Breast epithelium (tissue), 3 donors: ENCODE measurements around the gene ADGRF4.

ENCODE experiments used
- CTCF ChIP-seq, 3 donors: fragments of 450-650 bp; IDR thresholded peaks; one replicate each; pipeline ENCODE4 v1.5.1; 2016 to 2017; ENCODE audit warnings: antibody characterized with exemption in 3 of 3, mild to moderate bottlenecking in 3 of 3, moderate library complexity in 3 of 3
- POLR2A ChIP-seq: fragments of 450-650 bp; IDR thresholded peaks from one replicate; pipeline ENCODE4 v1.6.1; 2016; ENCODE audit warnings: antibody characterized with exemption, mild to moderate bottlenecking, moderate library complexity
- POLR2AphosphoS5 ChIP-seq, 3 donors: sonication (generic); formaldehyde crosslinking; IDR thresholded peaks; one replicate each; pipeline ENCODE4 v1.6.1; 2017; ENCODE audit warnings: antibody characterized with exemption in 3 of 3

GRCh38 chr6:47734831-47735481 is 36.6 kb downstream of the ADGRF4 start:
- TF ChIP-seq POLR2A (no peak), CTCF (IDR thresholded peaks at IDR 0.05) (no peak), POLR2AphosphoS5 (IDR thresholded peaks at IDR 0.05) (no peak)
